ENCODE data around the gene FXYD6.

- TF ChIP-seq CTCF (conservative IDR thresholded peaks at IDR 0.05; ENCODE audit: low read length) (no peak), EZH2phosphoT487 (IDR thresholded peaks at IDR 0.05; ENCODE audit: borderline replicate concordance, low read depth, low read length) (no peak)
Measured at GRCh38 chr11:117874253-117874909, 2.1 kb downstream of the FXYD6 start.

All from OCI-LY7 (cell line).